DMS 273 treated with DMSO at 0.1 percent for 48 hours (cell line): ENCODE data around the gene ZNHIT2.
"Not testable (repeated sequence)": the region's sequence is repeated elsewhere in the genome, so short reads cannot be mapped to it uniquely, and the experiment has no call there.

ENCODE experiments used
- DNase-seq: peaks from one replicate; lab custom pipeline; 2025; lab: John Stamatoyannopoulos, UW

The ZNHIT2 gene

DNA sequence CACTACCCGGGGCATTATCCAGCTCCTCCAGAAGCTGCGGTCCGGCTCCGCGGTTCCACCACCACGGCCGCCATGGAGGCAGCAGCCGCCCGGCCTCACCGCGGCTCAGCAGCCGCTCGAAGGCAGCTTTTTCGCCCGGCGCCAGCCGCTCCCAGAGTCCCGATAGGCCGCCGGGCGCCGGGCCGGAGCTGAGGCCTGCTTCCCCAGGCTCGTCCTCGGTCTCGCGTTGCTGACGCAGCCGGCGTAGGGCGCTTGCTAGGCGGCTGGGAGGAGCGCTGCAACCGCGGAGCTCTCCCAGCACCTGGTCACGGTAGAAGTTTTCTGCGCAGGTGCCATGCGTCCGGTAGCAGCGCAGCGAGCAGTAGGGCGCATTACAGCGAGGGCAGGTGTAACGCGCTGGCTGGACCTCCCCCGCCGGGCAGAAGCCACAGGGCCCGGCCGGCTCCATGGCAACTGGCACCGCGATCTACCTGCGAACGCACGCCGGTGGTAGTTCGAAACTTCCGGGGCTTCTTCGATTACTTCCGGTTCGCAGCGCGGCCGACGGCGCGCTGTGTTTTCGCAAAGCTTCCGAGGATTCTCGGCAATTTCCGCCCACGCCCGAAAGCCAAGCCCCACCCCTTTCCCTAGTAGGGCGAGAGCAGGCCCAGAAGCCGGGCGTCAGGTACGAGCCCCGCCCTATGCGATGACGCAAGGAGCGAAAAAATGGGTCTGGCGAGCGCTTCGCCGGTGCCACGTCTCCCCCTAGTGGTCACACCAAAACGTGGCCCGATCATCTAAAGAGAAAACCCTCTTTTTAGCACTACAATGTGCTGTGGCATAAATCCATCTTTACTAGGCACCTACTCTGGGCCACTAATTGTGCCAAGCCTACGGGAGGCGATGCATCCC lies at the start of gene ZNHIT2:
ZNHIT2 (minus strand) TSS at position 496 of the 891 bp plus-strand sequence; CDS start at position 448, 48 bp downstream.
- peak; percentile 83 for DNase-seq

DNA sequence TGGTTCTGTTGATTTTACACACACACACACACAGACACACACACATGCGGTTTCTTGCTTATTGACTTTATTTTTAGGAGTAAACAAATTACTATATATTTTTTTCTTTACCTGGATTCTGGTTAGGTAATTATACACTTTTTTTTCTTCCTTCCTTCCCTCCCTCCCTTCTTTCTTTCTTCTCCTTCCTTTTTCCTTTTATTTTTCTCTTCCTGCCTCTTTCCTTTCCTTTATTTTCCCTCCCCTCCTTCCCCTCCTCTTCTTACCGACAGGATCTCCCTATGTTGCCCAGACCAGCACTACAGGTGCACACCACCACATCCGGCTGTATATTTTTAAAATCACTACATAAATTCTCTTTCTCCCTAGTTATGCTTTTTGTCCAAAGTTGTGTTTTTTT lies 49.4 kb upstream of the ZNHIT2 start:
- no peak for DNase-seq

DNA sequence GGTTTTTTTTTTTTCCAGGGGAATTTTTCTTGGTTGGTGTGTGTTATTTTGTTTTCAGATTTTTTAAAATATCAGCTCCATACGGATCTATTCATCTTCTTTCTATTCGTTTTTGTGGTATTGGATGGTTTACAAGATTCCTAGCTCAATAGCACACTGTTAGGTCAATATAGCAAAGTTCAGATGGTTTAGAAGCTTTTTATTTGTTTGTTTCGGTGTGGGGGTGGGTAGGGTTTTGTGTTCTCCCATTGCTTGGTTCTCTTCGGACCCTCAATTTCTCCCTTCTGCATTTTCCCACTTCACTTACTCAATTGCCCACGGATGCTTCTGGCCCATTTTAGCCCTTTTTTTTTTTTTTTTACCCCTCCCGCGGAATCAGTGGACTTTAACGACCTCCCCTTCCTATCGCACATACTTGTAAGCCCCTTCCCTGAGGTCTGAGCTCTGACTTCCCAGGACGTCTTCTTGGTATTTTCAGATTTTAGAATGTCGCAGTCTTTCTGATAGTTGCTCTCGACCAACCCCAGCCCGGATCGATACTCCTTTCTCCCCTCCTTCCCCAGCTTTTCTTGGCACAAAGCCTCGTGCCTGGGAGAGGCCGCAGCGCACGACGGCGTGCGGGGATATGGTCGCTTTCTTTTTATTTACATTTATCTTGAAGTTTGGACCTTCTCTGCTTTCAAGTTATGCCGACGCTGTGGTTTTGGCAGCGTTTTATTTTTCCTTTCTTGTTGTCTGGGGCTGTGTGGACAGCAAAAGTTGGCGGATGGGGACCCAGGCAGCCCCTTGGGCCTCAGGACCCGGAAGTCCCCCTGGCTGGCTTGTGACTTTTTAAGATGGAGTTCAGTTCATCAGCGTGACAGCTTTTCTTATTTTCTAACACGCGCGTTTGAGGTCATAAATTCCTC lies 48.2 kb upstream of the ZNHIT2 start:
- DNase-seq = no peak

DNA sequence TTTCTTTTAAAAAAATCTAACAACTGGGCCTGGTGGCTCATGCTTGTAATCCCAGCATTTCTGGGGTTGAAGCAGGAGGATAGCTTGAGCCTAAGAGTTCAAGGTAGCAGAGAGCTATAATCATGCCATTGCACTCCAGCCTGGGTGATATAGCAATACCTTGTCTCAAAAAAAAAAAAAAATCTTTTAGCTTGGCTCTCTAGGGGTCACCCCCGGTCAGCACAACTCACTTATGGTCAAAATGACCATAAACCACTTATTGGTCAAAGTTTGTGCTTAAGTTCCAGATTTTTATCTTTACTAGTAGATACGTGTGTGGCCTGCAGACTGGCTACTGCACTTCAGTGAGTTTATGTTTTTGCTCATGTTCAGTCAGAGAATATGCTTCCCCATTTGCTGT lies 46.2 kb upstream of the ZNHIT2 start:
- no peak for DNase-seq

DNA sequence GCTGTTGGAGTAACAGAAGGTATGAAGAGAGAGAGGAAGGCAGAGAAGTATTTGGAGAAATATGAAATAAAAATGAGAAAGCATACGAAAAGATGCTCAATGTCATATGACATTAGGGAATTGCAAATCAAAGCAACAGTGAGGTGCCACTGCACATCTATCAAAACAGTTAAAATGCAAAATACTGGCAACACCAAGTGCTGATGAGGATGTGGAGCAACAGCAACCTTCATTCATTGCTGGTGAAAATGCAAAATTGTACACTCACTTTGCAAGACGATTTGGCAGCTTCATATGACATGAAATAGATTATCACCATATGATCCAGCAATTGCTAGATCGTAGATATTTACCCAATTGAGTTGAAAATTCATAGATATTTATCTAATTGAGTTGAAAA lies 43.1 kb upstream of the ZNHIT2 start:
- DNase-seq = no peak

DNA sequence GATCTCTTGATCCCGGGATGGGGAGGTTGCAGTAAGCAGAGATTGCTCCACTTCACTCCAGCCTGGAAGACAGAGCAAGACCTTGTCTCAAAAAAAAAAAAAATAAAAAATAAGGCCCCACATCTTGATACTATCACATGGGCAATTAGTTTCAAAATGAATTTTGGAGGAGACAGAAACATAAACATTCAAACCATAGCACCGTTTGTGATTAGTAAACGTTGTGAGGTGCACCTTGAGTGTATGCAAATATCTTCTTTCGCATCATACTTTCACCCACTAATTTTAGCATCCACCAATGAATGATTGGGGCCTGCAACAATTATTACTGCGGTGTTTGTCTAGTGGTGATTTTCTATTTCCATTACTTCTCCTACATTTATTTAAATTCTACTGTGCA lies 41.5 kb upstream of the ZNHIT2 start:
- no peak for DNase-seq

DNA sequence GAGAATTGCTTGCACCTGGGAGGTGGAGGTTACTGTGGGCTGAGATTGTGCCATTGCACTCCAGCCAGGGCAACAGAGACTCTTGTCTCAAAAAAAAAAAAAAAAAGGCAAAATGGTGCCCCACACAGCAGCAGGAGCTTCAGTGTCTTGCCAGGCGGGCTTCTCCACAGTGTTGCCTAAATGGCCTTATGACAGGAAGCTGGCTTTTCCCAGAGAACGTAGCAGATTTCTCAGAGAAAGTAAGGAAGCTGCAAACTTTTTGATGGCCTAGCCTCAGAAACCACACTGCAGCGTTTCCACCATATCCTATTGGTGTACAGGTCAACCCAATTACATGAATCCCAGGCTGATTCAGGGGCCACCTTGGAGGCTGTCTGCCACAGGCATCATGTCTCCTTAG lies 39.8 kb upstream of the ZNHIT2 start:
- no peak for DNase-seq

DNA sequence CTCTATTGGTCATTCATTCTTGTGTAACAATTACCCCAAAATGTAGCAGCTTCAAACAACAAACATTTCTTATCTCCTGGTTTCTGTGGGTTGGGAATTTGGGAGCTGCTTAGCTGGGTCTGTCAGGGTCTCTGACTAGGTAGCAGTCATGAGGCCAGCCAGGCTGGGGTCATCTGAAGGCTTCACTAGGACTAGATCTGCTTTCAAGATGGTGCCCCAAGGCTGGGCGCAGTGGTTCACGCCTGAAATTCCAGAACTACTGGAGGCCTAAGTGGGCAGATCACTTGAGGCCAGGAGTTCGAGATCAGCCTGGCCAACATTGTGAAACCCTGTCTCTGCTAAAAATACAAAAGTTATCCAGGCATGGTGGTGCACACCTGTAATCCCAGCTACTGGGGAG lies 39.4 kb upstream of the ZNHIT2 start:
- DNase-seq = no peak

DNA sequence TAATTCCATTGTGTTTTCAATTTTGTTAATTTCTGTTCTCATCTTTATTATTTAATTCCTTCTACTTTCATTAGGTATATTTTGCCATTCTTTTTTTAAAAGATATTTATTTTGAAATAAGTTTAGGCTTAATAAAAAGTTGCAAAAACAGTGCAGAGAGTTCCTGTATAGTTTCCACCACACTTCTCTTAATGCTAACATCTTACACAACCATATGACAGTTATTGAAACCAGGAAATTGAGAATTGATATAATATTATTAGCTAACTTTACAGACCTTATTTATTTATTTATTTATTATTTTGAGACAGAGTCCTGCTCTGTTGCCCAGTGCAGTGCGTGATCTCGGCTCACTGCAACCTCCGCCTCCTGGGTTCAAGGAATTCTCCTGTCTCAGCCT lies 38.8 kb upstream of the ZNHIT2 start:
- DNase-seq = no peak

DNA sequence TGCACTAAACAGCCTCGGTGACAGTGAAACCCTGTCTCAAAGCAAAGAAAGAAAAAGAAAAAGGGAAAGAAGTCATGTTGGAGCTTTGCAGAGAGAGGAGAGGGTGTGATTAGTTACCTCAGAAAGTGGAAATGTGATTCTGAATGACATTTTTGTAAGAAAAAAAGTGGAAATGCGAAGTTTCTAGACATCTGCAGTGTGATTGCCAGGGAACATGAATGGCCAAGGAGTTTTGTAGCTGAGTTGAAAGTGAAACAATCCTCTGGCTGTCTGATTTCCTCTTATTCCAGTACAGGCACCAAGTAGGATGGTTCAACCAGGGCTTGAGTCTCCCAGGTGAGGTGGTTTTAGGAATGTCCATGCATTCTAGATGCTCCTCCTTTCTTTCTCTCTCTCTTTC lies 34.6 kb upstream of the ZNHIT2 start:
- no peak for DNase-seq

DNA sequence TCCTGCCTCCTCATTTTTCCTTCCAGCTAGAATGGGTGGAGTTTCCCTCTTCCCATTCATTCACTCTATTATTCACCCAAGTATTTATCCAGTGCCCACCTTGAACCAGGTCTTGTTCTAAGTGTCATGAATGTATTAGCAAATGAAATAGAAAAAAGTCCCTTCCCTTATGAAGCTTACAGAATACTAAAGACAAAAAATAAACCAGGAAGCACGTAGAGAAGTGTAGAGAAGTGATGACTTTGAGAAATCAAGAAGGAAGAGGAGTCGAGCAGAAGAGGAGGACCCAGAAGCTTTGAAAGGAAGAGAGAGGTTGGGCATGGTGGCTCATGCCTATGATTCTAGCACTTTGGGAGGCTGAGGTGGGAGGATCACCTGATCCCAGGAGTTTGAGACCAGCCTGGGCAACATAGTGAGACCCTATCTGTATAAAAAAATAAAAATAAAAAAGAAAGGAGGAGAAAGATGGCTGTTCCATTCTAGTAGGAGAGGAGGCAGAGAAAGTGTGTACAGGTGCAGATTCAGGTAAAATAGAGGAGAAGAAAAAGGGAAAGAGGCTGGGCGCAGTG lies 33.9 kb upstream of the ZNHIT2 start:
- no peak for DNase-seq

DNA sequence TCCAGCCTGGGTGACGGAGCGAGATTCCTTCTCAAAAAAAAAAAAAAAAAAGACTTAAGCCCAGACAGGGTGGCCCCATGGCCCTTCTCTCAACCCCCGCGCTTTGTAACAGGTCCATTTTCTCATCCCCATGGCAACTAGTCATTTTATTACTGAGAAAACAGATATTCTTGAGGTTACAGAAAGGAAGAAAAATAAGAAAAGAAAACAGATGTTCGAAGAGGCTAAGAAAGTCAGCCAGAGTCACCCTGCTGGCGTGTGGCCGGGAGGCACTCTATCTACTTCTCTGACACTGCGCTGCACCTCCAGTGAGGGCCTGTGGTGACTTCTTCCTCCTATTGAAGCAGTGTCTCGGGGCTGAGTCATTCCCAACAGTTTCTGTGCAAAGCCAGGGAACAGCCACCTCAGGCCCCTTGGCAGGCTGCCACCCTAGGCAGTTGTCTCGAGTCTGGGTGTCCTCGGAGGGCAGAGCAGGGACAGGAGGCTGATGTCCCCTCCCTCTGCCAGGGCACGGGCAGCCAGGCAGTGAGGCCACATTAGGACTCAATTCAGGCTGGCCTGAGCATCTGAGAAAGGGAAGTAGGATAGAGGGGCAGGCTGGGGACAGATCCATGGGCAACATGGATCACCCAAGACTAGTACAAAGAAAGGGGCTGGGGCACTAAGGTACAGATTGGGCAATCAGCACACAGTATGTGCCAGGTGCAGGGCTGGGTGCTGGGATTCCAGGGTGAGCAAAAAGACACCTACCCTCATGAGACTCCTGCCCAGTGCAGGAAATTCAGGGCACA lies 33.2 kb upstream of the ZNHIT2 start:
- no peak for DNase-seq

DNA sequence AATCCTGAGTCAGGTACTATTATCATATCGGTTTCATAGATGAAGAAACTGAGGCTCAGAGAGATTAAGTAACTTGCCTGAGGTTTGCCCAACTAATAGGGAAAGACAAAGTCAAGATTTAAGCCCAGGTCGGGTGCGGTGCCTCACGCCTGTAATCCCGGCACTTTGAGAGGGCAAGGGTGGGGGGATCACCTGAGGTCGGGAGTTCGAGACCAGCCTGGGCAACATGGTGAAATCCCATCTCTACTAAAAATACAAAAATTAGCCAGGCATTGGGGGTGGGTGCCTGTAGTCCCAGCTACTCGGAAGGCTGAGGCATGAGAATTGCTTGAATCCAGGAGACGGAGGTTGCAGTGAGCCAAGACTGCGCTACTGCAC lies 32.6 kb upstream of the ZNHIT2 start:
- not testable (repeated sequence) for DNase-seq

DNA sequence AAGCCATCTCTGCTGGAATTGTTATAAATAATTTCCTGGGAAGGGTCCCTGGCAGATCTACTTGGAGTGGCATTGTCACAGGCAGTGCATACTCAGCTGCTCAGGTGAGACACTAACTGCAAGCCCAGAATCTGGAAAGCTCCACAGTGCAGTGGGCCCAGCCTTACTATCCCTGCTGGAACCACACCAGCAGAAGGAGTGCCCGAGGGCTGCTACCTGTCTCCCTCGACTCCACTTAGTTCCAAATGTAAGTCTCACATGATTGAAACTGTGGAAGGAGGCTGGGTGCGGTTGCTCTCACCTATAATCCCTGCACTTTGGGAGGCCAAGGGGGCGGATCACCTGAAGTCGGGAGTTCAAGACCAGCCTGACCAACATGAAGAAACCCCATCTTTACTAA lies 31.2 kb upstream of the ZNHIT2 start:
- no peak for DNase-seq

DNA sequence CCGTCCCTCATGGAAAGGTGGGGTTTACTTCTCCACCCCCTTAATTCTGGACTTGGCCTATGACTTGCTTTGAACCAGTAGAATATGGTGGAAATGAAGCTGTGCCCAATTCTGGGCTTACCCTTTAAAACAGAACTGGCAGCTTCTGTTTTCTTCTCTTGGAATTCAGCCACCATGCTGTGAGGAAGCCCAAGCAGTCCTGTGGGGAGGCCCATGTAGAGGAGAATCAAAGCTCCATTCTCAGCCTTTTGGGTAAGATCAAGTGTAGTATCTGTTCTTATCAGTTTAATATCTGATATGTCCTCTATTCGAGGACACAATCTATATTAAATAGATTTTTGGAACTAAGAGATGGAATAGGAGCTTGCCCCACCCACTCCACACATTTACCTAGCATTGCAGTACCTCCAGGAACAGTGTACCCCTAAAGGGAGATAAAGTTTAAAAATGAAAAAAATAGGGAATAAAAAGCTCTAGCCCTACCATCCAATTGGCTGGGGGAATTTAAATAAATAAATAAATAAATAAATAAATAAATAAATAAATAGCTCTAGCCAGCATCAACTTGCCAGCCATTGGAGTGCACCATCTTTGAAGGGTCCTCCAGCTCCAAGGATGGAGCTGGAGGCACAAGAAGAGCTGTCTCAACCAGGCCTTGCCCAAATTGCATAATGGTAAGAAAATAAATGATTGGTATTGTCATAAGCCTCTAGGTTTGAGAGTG lies 30.0 kb upstream of the ZNHIT2 start:
- DNase-seq = no peak

DNA sequence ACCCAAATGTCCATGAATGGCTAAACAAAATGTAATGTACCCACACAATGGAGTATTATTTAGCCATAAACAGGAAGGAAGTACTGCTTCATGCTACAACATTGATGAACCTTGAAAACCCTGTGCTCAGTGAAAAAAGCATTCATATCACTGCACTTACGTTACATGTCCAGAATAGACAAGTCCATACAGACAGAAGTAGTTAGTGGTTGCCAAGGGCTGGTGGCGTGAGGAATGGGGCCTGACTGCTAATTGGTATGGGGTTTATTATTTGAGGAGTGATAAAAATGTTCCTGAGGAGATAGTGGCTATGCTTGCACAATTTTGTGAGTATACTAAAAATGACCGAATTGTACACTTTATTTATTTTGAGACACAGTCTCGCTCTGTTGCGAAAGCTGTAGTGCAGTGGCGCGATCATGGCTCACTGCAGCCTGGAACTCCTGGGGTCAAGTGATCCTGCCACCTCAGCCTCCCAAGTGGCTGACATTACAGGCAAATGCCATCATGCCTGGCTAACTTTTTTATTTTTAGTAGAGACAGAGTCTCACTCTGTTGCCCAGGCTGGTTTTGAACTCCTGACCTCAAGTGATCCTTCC lies 24.5 kb upstream of the ZNHIT2 start:
- no peak for DNase-seq

DNA sequence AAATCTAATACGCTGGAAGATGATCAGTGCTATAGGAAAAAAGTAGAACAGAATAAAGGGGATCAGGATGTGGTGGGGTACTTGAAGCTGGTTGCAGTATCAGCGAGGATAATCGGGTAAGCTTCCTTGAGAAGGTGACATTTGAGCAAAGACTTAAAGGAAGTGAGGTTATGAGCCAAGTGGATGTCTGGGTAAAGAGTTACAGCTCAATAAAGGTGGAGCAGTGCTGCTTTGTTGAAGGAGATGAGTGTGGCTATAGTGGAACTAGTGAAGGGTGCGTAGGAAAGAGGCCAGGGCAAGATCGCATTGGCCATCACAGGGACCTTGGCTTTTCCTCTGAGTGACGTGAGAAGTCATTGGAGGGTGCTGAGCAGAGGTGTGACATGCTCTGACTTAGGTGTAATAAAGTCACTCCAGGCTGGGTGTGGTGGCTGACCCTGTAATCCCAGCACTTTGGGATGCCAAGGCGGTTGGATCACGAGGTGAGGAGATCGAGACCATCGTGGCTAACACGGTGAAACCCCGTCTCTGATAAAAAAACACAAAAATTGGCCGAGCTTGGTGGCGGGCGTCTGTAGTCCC lies 19.1 kb upstream of the ZNHIT2 start:
- DNase-seq = no peak

DNA sequence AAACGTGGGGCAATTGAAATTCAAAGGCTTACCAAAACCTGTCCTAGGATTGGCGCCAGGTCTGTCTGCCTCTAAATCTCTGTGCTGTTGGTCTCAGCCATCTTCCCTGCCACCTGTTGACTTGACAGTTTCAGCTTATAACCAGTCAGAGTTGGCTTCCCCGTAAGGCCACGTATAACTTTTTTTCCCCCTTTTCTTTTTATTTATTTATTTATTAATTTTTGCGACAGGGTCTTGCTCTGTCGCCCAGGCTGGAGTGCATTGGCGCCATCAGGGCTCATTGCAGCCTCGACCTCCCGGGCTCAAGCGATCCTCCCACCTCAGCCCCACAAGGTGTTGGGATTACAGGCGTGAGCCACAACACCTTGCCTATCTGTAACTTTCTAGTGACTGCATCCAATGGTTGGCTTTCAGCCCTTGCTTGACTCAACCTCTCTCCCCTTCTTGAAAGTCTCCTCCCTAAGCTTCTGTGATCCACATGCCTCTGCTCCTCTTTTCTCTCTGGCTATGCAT lies 18.2 kb upstream of the ZNHIT2 start:
- DNase-seq = no peak

DNA sequence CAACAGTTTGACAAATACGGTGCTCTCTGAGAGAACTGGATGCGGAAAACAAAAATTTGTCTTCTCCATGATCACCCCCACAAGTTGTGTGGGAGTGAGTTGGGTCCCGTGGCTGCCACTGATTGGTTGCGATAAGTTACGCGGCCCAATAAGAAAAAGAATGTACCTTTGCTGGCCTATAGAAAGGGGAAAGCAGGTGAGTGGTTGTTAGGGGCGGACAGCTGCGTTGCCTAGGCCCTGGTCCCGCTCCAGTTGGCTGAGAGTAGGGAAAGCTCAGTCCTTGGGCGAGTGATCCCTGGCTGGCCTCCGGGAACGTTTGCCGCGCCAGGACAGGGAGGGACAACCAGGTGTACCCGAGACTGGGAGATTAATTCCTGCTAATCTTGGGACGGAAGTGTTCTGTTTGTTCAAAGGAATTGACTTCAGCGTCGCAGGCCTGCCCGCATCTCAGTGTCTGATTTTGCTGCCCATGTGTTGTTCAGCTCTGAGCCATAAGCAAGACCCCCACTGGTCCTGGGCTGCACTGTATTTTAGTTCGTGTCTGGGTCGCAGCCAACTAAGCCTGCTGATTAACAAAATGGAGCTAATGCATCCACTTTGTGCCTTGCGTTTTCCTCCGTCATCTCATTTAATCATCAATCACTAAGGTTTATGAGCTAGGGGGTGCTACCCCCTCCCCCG lies 17.6 kb upstream of the ZNHIT2 start:
- DNase-seq = peak; percentile 92
